PFSK-1 (cell line): ENCODE measurements around the gene COMMD4.

ENCODE experiments used
- POLR2AphosphoS5 ChIP-seq: IDR thresholded peaks from 2 replicates; pipeline ENCODE4 v1.6.1; 2012; ENCODE audit warnings: low read depth, mild to moderate bottlenecking, control low read depth, low read length, moderate library complexity
- TF ChIP-seq, protein P1 (sequence below), 2 experiments: IDR thresholded peaks; 2 replicates each; pipeline versions ENCODE4 v1.6.1 to v1.8.0; 2011 to 2012; ENCODE audit warnings: low read depth in 2 of 2, low read length in 2 of 2, control low read depth in 1 of 2, inconsistent platforms in 1 of 2, mild to moderate bottlenecking in 1 of 2, moderate library complexity in 1 of 2; ENCODE audit not compliant: insufficient read depth in 1 of 2

DNA sequence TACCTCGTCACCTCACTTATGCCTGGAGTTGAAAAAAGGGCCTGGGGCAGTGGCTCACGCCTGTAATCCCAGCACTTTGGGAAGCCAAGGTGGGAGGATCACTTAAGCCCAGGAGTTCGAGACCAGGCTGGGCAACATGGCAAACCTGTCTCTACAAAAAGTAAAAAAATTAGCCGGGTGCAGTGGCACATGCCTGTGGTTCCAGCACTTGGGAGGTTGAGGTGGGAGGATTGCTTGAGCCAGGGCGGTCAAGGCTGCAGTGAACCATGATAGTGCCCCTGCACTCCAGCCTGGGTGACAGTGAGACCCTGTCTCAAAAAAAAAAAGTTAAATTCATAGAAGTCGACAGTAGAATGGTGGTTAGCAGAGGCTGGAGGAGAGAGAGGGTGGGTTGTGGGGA lies 6.4 kb downstream of the COMMD4 start:
- no peak for TF ChIP-seq POLR2AphosphoS5
- TF ChIP-seq, protein P1, sequence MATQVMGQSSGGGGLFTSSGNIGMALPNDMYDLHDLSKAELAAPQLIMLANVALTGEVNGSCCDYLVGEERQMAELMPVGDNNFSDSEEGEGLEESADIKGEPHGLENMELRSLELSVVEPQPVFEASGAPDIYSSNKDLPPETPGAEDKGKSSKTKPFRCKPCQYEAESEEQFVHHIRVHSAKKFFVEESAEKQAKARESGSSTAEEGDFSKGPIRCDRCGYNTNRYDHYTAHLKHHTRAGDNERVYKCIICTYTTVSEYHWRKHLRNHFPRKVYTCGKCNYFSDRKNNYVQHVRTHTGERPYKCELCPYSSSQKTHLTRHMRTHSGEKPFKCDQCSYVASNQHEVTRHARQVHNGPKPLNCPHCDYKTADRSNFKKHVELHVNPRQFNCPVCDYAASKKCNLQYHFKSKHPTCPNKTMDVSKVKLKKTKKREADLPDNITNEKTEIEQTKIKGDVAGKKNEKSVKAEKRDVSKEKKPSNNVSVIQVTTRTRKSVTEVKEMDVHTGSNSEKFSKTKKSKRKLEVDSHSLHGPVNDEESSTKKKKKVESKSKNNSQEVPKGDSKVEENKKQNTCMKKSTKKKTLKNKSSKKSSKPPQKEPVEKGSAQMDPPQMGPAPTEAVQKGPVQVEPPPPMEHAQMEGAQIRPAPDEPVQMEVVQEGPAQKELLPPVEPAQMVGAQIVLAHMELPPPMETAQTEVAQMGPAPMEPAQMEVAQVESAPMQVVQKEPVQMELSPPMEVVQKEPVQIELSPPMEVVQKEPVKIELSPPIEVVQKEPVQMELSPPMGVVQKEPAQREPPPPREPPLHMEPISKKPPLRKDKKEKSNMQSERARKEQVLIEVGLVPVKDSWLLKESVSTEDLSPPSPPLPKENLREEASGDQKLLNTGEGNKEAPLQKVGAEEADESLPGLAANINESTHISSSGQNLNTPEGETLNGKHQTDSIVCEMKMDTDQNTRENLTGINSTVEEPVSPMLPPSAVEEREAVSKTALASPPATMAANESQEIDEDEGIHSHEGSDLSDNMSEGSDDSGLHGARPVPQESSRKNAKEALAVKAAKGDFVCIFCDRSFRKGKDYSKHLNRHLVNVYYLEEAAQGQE (IDR thresholded peaks at IDR 0.05; ENCODE audit: insufficient read depth in 1 of 2, low read depth in 2 of 2, low read length in 2 of 2), result no peak
